NCI-H1092 treated with DMSO at 0.1 percent for 48 hours (cell line): ENCODE data around the gene FUT6.

Source experiments
- DNase-seq: peaks from one replicate; lab custom pipeline; 2025; lab: John Stamatoyannopoulos, UW

Gene FUT6

DNA sequence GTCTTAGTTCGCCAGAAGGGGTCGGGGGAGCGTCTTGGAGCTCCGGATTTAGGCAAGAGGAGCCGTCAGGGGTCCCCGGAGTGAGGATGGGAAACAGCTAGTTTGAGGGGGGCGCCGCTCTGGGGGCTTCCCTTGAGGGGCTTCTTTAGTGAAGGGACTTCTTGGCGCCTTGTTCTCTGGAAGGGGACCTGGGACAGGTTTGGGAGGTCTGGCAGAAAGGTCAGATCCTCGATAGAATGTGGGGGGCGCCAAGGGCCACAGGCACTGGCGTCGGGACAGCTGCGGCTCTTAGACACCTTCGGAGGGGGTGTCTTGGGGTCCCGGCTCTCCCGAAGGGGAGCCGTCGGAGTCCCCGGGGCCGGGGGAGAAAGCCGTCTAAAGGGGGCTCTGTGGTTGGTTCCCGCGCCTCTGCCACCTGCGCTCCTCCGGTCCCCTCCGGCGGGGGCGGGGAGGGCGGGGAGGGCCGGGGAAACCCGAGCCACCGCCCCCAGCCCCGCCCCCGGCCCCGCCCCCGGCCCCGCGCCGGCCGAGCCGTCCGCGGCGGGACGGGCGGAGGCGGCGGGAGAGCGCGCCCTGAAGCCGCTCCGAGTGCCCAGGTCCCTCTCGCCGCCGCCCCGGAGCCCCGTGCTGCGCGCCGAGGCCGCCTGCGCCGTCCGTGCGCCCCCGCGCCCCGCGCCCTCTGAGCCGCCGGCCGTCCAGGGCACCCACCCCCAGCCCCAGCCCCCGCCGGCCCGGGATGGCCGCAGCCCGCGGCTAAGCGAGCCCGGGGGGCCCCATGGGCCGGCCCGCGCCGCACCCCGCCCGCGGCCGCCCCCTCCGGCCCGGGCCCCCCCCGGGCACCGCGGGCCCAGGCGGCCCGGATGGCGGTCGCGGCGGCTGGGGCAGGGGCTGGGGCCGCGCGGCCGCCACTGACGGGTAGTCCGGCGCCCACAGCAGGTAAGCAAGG, 34.7 kb downstream of the FUT6 start, which contains the start of gene NRTN:
Gene NRTN (plus strand): TSS at position 552 of the 946 bp plus-strand sequence. CDS start 19,099 bp downstream, outside the sequence.
- DNase-seq = no peak

DNA sequence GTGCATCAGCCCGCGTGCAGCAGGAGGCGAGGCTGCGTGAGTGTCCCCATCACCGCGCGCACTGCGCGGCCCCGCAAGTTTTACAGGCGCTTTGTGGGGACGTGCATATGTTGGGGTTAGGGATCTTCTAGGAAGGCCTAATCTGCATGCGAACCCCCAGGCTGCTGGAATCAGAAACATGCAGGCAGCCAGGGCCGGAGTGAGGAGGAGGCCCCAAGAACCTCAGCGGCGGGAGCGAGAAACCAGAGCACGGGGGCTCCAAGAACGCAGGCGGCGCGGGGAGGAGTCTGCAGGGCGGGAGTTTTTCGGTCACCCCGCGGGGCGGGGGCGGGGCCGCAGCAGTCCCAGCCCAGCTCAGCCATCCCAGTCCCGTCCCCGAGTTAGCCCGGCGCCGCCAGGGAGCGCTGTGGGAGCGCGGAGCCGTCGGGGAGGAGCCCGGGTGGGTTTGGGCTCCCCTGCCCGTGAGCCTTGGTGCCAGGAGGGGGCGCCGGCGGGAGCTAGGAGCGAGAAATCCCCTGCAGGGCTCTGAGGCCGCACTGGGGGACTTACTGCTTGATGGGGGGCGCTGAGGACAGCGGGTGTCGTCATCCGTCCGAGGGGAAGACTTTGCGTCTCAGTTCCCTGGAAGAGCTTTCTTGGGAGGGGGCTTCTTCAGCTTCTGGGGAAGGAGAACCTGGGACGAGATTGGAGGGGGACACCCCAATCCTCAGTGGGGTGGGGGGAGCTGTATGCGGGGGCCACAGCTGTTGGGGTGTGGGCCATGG, 35.6 kb downstream of the FUT6 start:
- DNase-seq = peak; percentile 82

GRCh38 chr19:5803441-5803751, 36.1 kb downstream of the FUT6 start:
- no peak for DNase-seq

DNA sequence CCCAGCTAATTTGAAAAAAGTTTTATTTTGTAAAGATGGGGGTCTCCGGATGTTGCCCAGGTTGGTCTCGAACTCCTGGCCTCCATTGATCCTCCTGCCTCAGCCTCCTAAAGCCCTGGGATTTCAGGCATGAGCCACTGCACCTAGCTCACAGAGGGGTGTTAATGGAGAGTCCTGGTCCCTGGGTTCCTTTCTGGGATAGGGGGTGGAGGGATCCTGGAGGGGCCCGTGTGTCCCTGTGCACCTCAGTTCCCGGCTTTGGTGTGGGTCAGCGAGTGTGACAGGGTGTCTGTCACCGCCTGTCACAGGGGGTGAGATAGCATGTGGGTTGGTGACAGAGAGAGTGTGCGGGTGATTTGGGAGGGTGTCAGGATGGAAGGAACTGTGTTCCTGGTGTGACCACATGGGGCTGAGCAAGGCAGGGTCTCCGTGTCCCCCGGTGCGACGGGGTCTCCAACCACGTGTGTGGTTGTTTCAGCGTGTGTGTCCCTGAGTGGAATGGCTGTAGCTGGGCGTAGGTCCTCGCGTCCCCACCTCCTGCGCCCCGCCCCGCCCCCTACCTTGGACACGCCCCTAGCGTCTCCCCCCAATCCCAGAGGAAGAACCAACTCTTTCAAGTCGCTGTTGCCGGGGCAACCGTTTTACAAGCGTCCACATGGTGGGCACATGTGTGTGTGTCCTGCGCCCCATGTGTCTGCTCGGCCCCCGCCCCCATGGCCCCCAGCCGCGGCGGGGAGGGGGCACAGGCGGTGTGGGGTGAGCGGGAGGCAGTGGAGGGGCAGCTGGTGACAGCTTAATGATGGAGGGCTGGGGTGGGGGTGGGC, 37.5 kb downstream of the FUT6 start:
- no peak for DNase-seq

GRCh38 chr19:5800361-5801270, 38.9 kb downstream of the FUT6 start:
- DNase-seq = no peak

DNA sequence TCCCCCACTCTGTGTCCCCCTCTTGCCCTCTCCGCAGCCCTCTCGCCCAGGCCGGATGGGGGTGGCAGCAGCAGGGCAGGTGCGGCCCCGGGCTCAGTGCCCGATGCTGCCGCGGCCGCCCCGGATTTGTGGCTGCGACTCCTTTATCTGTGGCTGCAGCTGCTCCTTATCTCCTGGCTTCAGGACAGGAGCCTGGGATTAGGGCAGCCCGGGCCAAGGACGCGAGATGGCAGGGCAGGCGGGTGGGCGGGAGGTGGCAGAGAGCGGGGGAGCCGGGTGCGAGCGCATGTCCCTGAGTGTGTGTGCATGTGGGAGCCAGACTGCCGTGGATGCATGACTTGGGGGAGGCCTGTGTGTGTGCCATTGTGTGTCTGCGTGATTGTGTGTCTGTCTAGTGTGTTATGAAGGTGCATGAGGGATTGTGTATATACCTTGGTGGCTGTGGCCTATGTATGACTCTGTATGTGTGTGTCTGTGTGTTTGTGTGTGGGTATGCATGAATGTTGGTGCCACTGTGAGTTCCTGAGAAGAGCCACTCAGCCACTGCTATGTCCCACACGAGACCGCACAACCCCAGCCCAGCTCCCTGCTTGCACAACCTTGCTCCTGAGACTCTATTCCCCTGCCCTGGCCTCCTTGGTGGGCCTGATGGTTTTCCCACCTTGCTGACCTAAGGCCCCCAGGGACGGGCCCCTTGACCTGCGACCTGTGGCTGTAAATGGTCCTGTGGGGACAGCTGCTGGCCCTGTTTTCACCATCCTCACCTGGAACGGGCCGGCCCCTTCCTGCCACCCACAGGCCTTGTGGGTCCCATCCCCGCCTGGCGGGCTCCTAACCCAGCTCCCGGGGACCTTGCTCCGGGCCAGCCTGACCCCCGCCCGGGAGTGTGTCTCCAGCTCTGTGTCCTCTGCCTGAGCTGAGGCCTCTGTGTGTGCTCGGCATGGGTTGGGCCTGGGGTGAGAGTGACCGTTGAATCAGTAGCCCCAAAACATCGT, 40.0 kb downstream of the FUT6 start:
- peak; percentile 76 for DNase-seq

GRCh38 chr19:5798244-5798643, 41.3 kb downstream of the FUT6 start:
- DNase-seq = no peak

GRCh38 chr19:5795382-5795919, 44.1 kb downstream of the FUT6 start:
- DNase-seq = no peak

GRCh38 chr19:5793188-5793587, 46.3 kb downstream of the FUT6 start:
- no peak for DNase-seq

- no peak for DNase-seq
These were observed 47.3 kb downstream of the FUT6 start for GRCh38 chr19:5792224-5792623.

DNA sequence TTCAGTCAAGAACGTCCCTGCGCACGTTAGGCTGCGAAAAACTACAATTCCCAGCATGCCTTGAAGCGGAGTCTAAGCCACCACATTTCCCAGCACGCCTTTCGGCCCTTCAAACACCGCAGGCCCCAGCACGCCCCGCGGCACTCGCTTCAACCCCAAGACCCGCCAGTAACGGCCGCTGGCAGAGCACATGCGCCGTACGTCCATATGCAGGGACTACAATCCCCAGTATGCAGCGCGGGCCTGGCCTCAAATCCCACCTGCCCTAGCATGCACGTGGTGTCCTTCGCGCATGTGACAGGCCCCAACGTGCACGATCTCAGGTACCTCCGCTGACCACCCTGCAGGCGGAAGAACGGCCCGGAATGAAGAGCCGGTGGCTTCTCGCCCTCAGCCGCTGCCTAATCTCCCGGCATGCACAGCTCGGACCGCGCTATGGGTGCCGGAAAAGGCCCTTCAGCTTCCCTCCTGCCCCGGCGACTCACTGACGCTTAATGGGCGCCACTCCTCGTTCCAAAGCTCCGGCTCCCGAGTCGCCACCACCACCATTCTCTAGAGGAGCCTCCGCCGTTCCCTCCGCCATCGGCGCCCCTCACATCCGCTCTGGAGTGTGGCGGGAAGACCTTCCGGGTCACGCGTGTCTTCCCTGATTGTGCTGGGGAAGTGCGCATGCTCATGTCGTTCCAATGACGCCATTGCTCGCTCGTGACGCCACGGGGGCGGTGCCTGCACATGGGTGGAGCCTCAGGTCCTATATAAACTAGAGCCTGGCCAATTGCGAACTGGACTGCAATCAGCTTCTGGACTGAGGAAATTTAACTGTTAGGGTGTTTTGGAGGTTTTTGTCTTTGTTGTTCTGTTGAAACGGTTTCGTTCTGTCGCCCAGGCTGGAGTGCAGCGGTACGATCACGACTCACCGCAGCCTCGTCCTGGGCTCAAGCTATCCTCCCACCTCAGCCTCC, 48.7 kb downstream of the FUT6 start, which contains the start of gene DUS3L:
Gene DUS3L (minus strand): TSS at position 605 of the 962 bp plus-strand sequence. CDS start 22 bp downstream, at position 583.
- peak; percentile 97 for DNase-seq

DNA sequence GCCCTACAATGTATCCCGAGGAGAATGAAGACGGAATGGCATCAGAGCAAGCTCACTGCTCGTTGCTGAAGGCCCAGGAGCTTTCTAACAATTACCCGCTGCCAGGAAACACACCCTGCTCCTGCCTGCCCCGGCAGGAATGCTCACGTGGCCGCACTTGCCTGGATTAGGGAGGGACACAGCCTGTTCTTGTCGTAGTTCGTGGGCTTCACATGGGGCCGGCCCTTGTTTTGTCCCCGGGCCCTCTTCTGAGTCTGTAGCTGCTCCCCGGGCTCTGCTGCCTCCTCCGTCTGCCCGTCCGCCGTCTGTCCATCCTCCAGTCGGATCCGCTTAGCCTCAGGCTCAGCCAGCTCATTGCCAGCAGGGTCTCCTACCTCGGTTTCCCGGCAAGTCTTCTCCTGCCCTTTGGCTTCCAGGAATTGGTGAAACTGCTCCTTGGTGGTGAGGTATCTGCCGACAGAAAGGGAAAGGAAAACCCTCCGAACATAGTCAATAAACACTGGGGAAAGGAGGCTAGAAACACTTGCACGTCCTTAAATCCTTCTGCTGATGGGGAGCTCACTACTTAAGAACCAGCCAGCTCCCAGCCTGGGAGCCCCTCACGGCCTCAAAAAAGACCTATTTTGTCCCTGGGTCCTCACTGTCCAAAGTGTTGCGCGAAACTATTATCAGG, 49.5 kb downstream of the FUT6 start:
- DNase-seq = no peak

GRCh38 chr19:5789351-5789761, 50.1 kb downstream of the FUT6 start:
- DNase-seq = no peak

- DNase-seq = no peak
These were observed 51.1 kb downstream of the FUT6 start for GRCh38 chr19:5788422-5788821.

- DNase-seq = no peak
These were observed 51.9 kb downstream of the FUT6 start for GRCh38 chr19:5787409-5788182.

- DNase-seq = no peak
These were observed 52.7 kb downstream of the FUT6 start for GRCh38 chr19:5786593-5787408.
